Measurements from ENCODE around the gene VSTM1.
"Not testable (repeated sequence)": the region's sequence is repeated elsewhere in the genome, so short reads cannot be mapped to it uniquely, and the experiment has no call there.

The VSTM1 gene

DNA sequence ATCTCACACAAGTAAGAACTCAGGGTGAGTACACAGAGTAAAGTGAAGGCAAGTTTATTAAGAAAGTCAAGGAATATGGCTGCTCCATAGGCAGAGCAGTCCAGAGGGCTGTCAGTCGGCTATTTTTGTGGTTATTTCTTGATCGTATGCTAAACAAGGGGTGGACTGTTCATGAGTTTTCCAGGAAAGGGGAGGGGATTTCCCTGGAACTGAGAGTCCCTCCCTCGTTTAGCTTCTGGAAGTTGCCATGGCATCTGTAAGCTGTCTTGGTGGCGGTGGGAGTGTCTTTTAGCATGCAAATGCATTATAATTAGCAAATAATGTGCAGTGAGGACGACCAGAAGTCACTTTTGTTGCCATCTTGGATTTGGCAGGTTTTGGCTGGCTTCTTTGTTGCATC lies 5.8 kb upstream of the VSTM1 start:
- no peak for DNase-seq

DNA sequence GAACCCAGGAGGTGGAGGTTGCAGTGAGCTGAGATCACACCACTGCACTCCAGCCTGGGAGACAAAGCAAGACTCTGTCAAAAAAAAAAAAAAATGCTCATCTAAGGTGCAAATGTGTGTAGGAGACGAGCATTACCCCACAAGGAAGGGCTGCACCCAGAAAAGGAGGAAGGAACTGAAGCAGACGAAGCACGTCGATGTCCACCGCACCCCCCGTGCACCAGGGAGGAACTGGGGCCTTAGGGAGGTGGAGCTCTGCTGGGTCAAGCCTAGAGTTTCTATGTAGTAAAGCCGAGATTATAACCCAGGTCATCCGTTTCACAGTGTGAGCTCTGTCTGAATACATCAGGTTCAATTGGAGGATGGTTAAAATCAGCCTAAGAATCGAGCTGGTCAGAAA lies 1.1 kb downstream of the VSTM1 start:
- no peak for DNase-seq

DNA sequence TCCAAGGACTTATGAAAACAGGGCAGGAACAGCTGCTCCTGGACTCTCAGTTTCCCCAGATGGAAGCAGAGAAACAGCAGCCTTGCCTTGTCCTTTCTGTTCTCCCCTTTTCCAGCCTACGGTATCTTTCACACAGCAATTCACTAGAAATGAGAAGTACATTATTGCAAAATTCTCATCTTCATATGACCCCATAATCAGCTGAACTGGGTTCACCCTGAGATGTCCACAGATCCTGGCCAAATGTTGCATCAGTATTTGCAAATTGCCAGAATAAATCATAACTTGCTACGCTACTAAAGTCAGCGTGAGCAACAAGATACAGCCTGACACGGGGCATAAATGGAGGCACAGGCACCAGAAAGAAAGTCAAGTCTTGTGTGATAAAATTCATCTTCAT lies 16.1 kb downstream of the VSTM1 start:
- no peak for DNase-seq

DNA sequence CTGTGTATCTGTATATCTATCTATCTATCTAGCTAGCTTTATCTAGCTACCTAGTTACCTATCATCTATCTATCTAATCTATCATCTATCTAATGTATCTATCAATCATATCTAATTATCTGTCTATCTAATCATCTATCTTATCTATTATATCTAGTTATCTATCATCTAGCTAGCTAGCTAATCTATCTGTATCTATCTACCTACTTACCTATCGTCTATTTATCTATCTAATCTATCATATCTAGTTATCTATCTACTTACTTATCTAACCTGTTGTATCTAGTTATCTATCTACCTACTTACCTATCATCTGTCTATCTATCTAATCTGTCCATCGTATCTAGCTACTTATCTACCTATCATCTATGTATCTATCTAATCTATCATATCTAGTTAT lies 17.9 kb downstream of the VSTM1 start:
- no peak for DNase-seq

DNA sequence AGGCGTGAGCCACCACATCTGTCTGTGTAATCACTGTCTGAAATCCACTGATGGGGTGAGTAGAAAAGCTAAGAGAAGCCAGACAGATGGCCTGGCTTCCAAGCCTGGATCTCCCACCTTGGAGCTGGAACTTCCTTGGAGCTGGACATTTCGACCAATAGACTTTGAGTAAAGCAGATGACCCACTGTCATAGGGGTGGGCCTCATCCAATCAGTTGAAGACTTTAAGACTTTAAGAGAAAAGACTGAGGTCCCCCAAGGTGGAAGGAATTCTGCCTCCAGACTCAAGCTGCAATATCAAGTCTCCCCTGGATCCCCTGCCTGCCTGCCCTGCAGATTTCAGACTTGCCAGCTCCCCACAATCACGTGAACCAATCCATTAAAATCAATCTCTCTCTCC lies 20.7 kb downstream of the VSTM1 start:
- no peak for DNase-seq

DNA sequence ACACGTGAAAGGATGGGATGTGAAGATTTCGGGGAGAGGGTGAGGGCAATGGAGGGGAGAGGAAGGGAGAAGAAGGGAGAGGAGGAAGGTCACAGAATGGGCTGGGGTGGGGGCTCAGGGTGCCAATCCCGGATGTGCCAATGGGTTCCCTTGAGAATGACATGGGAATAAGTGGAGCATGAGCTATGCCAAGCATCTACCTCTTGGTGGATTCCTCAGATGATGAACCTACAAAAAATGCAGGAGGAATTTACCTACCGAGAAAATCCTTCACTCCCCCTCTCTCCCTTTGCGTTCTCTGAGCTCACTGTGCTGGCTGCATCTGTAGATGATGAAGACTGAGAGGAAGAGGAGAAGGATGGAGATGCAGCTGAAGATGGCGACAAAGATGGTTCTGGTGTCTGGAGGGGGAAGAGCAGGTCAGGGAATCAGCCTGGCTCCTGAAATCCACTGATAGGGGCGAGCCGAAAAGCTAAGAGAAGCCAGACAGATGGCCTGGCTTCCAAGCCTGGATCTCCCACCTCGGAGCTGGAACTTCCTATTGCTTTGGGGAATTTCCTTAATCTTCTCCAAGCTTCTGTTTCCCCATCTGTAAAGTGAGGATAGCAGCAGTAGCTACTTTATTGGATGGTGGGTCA lies 21.6 kb downstream of the VSTM1 start:
- DNase-seq = no peak

DNA sequence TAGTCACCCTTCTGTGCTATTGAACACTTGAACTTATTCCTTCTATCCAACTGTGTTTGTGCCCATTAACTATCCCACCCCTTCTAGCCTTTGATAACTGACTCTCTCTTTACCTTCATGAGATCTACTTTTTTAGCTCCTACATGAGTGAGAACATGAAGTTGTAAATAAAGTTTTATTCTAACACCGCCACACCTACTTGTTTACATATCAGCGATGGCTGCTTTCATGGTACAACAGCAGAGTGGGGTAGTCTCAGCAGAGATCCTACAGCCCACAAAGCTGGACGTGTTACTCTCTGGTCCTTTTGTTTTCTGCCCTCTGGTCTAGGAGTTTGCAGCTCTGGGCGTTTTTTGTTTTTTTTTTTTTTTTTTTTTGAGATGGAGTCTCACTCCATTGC lies 23.7 kb downstream of the VSTM1 start:
- DNase-seq = no peak

DNA sequence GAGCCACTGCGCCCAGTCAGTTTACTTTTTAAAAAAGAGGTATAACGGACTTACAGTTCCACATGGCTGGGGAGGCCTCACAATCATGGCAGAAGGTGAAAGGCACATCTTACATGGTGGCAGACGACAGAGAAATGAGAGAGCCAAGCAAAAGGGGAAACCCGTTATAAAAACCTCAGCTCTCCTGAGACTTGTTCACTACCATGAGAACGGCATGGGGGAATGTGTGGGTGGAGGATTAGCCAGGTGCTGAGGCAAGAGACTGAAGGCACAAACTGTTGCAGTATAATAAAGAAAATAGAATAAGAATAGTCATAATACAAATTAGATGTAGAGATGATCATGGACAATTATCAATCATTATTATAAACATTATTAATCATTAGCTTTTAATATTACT lies 27.2 kb downstream of the VSTM1 start:
- DNase-seq = not testable (repeated sequence)

DNA sequence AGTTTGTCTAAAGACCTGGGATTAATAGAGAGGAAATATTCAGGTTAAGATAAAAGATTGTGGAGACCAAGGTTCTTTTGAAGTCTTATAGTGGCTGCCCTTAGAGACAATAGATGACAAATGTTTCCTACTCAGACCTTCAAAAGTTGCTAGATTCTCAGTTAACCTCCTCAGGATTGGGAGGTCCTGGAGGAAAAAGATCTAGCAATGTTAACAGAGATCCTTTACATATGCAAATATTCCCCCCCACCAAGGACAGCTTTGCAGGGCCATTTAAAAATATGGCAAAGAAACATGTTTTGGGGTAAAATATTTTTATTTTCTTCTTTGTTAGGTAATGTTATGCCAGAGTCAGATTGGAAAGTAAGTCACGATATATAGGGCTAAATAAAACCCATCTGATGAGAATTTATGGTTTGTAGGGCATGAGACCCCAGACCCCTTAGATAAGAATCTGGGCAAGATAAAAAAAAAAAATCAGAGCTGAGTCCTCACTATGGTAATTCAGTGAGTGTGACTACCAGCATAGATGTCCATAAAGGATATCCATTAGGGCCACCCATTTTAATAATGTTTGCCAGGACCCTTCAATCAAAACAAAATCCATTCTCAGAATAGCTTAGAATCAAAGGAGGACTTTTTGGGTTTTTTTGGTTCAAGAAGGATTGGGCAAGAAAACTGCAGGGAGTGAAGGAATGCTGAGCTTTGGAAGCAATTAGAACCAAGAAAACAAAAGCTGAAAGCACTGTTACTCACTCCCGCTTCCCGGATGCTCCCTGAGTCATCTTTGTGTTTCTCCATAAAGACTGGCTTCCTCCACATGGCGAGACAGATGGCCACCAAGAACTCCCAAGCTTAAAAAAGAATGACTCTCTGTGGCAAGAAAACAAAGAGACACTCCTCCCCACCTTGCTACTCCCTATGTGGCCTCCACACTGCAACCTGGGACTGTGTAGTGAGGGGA lies 28.2 kb downstream of the VSTM1 start:
- DNase-seq = peak; percentile 19

DNA sequence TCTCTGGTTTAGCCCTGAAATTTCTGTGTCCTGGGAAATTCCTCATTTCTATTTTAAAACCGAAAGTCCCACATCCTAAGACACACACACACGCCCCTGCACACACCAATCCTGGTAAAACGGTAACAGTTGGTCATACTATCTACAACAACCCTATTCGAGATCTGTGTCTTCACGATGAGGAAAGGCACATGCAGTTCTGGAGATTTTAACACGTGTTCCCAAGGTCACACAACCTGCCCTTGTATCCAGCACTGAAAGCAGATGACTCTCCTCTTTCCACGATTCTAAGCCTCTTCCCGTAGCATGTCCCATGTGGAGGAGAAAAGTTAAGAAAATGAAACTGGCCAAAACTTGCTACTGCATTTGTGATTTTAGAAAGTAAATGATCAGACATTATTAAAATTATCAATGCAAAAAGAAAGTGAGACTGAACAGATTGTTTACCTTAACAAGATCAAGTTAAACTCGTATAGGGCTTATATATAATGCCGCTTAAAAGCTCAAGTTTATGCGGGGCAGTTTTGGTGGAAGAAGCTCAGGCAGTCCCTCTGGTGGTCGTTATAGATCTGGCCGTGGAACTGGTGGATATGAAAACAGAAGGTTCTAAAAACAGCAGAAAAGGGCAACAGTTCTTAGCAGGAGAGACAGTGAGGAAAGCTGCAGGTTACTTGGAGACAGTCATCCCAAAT lies 32.7 kb downstream of the VSTM1 start:
- DNase-seq = no peak

DNA sequence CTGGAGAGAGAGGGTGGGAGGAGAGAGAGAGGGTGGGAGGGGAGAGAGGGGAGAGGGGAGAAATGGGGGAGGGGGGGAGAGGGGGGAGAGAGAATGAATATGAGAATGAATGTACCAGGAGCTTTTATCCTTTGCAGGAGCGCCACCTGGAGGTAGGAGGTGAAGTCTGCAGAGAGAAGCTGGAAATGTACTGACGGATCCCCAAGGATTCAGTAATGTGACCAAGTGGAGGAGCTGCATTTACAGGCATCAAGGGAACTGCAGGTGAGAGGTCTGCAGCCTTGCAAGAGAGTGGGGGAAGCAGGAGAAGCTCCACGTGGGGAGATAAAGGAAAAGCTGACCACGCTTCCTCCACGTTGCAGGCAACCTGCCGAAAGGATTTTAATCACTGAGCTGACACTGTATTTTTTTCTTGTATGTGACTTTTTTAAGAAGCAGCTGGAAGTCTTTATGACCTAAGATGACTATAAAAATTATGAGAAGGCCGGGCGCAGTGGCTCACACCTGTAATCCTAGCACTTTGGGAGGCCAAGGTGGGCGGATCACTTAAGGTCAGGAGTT lies 33.7 kb downstream of the VSTM1 start:
- DNase-seq = peak; percentile 81

DNA sequence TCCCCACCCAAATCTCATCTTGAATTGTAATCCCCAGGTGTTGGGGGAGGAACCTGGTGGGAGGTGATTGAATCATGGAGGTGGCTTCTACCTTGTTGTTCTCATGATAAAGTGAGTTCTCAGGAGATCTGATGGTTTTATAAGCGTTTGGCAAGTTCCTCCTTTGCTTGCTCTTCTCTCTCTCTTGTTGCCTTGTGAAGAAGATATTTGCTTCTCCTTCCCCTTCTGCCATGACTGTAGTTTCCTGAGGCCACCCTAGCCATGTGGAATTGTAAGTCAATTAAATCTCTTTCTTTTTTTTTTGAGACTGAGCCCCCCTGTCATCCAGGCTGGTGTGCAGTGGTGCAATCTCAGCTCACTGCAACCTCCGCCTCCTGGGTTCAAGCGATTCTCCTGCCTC lies 34.4 kb downstream of the VSTM1 start:
- DNase-seq = no peak

DNA sequence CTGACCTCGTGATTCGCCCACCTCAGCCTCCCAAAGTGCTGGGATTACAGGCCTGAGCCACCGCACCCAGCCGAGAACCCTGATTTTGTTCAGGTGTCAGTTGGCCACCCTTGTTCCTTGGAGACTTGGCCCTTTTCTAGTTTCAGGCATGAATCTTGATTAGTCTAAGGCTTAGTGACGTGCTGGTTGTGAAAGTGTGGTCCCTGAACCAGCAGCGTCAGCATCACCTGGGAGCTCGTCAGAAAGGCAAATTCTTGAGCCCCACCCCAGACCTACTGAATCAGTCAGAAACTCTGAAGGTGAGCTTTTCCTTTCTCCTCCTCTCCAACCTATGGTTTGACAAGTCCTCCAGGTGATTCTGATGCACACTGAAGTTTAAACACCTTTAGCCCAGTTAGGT lies 37.0 kb downstream of the VSTM1 start:
- DNase-seq = no peak

DNA sequence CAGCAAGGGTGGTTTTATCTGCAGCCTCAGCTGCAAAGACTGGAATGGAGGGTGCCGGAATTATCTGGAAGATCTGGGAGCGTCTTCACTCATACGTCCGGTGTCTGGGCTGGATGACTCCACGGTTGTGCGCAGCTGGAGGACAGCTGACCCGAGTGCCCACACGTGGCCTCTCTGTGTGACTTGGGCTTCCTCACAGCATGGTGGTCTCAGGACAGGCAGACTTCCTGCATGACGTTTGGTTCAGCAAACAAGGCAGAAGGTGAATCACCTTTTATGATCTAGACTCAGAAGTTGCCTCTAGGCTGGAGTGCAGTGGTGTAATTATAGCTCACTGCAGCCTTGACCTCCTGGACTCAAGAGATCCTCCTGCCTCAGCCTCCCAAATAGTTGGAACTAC lies 39.0 kb downstream of the VSTM1 start:
- DNase-seq = no peak

DNA sequence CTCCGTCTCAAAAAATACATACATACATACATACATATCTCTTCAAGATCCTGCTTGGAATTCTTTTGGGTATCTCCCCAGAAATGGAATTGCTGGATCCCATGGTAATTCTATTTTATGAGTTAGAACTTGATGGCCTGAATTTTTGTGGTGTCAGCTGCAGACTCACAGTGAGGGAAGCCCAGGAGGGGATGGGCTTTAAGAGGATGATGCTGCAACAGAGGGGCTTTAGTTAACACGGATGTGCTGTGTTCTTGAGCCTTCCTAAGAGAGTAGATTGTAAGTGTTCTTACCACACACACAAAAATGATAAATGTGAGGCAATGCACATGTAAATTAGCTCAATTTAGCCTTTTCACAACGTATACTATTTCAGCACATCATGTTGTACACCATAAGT lies 40.5 kb downstream of the VSTM1 start:
- no peak for DNase-seq

DNA sequence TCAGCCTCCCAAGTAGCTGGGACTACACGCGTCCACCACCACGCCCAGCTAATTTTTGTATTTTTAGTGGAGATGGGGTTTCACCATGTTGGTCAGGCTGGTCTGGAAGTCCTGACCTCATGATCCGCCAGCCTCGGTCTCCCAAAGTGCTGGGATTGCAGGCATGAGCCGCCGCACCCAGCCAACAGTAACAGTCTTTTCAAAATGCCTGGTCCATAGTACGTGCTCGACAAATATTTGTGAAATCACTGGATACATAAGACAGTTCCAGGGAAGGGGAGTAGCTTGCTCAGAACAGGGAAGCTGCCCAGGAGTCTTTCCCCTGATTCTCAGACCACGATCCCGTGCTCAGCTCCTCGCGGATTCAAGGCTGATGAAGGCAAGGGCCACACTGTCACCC lies 41.8 kb downstream of the VSTM1 start:
- DNase-seq = no peak

DNA sequence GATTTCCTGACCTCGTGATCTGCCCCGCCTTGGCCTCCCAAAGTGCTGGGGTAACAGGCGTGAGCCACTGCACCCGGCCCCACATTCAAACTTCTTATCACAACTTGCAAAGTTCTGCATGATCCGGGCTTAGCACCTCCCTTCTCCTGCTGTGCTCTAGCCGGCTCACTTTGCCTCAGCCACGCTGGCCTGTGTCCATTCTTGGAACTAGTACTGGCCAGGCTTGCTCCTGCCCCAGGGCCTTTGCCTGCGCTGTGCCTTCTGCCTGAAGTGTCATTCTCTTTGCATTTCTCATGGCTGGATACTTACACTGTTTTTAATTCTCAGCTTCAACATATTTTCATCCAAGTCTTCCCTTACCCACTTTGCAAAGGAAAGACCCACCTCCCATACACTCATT lies 42.3 kb downstream of the VSTM1 start:
- DNase-seq = no peak

DNA sequence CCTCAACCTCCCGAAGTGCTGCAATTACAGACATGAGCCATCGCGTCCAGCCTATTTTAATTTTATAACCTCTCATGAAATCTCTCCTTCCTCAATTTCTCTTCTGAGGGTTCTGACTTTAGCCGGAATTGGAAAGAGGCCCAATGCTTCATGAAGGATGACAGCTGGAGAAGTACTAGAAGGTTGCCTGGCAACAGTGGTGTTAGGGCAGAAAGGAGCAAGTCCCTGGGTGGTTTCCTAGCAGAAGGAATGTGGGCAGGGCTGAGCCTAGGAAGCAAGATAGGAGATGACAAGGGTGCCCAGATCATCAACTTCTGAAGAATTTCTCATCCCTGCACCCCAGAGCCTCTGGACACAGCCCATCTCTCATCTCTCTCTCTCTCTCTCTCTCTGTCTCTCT lies 46.4 kb downstream of the VSTM1 start:
- no peak for DNase-seq

DNA sequence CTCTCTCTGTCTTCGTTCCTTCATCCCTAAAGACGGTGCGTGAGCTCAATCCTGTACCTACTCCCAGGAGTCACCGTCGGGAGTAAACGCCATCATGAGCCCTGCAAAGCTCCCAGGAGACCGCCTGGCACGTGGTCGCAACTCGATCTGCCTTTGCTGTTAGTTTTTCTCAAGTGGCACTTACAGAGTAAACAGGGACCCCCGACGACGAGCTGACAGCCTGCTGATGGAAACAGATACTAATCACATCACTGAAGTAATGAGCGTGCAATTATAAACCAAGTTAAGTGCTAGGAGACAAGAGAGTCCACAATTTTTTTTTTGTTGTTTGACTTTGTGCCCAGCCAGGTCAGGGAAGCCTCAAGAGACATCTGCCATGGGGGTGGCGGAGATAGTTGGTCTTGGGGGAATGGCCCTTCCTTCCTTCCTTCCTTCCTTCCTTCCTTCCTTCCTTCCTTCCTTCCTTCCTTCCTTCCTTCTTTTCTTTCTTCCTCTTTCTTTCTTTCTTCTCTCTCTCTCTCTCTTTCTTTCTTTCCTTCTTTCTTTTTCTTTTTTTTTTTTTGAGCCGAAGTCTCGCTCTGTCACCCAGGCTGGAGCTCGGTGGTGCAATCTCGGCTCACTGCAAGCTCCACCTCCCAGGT lies 48.7 kb downstream of the VSTM1 start:
- peak; percentile 16 for DNase-seq

DNA sequence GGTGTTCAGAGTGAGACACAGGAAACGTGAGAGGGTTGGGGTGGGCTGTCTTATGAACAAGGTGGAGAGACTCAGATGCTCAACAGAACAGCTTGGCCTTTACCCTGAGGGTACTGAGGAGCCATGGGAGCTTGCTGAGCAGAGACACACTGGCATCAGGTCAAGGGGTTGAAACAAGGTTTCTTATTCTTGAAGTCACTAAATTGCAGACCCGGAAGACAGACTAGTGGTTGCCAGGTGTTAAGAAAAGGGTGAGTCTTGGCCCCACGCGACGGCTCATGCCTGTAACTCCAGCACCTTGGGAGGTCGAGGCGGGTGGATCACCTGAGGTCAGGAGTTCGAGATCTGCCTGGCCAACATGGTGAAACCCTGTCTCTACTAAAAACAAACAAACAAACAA lies 49.8 kb downstream of the VSTM1 start:
- DNase-seq = no peak

DNA sequence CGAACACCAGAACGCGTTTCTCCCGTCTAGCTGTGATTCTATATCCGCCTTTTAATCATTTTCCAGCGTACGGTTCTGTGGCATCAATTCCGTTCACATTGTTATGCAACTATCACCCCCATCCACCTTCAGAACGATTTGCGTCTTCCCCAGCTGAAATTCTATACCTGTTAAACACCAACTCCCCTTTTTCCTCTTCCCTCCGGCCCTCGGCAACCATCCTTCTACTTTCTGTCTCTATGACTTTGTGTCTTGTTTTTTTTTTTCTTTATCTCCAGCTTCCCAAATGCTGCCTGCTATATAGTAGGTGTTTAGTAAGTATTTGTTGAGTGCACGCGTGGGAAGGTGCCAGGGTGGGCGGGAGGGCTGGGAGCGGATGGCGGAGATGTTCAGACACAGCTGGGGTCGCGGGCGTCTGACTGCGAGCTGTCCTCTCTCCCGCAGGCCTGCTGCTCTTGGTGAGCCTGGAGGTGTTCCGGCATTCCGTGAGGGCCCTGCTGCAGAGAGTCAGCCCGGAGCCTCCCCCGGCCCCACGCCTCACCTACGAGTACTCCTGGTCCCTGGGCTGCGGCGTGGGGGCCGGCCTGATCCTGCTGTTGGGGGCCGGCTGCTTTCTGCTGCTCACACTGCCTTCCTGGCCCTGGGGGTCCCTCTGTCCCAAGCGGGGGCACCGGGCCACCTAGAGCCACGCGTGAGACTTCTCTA lies 52.0 kb downstream of the VSTM1 start:
- DNase-seq = no peak

DNA sequence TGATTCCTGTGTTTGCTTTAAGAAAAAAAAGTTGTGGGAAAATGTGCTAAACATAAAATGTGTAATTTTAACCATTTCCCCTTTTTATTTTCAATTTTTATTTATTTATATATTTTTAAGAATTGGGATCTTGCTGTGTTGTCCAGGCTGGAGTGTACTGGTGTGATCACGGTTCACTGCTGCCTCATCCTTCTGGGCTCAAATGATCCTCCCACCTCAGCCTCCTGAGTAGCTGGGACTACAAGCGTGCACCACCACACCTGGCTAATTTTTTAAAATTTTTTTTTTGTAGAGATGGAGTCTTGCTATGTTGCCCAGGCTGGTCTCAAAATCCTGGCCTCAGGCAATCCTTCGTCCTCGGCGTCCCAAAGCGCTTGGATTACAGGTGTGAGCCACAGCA lies 53.2 kb downstream of the VSTM1 start:
- DNase-seq = no peak

Measured in eye (tissue), 1 donor.